ENCODE data around the gene MRC1. TPM values are rescaled to one million over a fixed set of nuclear protein-coding genes. Genes with fewer than 3 reads are reported as not detected.

The MRC1 gene
- total RNA-seq, 2 experiments from 2014 or later, result 0.08 TPM

DNA sequence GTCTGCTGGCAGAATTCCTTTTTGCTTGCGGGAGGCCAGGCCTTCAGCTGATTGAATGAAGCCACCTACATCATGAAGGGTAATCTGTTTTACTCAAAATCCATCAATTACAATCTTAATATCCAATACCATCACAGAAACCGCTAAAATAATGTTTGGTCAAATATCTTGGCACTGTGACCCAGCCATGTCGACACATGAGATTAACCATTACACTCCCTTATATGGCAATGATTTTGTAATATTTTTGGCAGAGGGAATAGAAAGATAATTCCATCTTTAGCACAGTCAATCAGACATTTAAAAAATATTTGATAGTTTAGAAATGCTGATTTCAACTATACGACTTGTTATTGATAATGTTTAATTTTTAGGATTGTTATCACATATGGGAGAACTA is 106.0 kb downstream of the MRC1 start:
- ATAC-seq (ENCODE audit: poor library complexity), result no peak
- DNase-seq, result no peak
- Histone ChIP-seq H3K27me3 (ENCODE audit: control insufficient read depth in 1 of 2, insufficient read depth in 2 of 2, low read length in 2 of 2) (no peaks in the 10 kb centered on the region), H3K9me3 (ENCODE audit: control insufficient read depth in 1 of 2, insufficient read depth in 1 of 2, low read length in 2 of 2) (peaks cover 0 to 3% of the 10 kb centered on the region in 2 experiments), H3K27ac (ENCODE audit: low read depth in 1 of 2, low read length in 2 of 2) (no peak overlapping the region), H3K4me3 (ENCODE audit: low read length) (no peak overlapping the region), H3K36me3 (ENCODE audit: insufficient read depth, low read length) (no peaks in the 10 kb centered on the region), H3K4me1 (ENCODE audit: insufficient read depth, low read length) (no peaks in the 10 kb centered on the region)
- no peak overlapping the region for H3K4me3 Mint-ChIP-seq
- no peak overlapping the region for H3K27ac Mint-ChIP-seq
- peaks cover 3% of the 10 kb centered on the region for H3K9me3 Mint-ChIP-seq
- intact Hi-C loops (cut with DNase I, micrococcal nuclease), result no loop called here
- H3K36me3 Mint-ChIP-seq (ENCODE audit: low read depth), result no peaks in the 10 kb centered on the region
- TF ChIP-seq, protein P1, sequence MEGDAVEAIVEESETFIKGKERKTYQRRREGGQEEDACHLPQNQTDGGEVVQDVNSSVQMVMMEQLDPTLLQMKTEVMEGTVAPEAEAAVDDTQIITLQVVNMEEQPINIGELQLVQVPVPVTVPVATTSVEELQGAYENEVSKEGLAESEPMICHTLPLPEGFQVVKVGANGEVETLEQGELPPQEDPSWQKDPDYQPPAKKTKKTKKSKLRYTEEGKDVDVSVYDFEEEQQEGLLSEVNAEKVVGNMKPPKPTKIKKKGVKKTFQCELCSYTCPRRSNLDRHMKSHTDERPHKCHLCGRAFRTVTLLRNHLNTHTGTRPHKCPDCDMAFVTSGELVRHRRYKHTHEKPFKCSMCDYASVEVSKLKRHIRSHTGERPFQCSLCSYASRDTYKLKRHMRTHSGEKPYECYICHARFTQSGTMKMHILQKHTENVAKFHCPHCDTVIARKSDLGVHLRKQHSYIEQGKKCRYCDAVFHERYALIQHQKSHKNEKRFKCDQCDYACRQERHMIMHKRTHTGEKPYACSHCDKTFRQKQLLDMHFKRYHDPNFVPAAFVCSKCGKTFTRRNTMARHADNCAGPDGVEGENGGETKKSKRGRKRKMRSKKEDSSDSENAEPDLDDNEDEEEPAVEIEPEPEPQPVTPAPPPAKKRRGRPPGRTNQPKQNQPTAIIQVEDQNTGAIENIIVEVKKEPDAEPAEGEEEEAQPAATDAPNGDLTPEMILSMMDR (IDR thresholded peaks at IDR 0.05), result no peak
- H3K27me3 Mint-ChIP-seq, result no peaks in the 10 kb centered on the region
- ChIA-PET CTCF (no interaction called here), POLR2A (no interaction called here)
- no peaks in the 10 kb centered on the region for H3K4me1 Mint-ChIP-seq (ENCODE audit: low read depth)

DNA sequence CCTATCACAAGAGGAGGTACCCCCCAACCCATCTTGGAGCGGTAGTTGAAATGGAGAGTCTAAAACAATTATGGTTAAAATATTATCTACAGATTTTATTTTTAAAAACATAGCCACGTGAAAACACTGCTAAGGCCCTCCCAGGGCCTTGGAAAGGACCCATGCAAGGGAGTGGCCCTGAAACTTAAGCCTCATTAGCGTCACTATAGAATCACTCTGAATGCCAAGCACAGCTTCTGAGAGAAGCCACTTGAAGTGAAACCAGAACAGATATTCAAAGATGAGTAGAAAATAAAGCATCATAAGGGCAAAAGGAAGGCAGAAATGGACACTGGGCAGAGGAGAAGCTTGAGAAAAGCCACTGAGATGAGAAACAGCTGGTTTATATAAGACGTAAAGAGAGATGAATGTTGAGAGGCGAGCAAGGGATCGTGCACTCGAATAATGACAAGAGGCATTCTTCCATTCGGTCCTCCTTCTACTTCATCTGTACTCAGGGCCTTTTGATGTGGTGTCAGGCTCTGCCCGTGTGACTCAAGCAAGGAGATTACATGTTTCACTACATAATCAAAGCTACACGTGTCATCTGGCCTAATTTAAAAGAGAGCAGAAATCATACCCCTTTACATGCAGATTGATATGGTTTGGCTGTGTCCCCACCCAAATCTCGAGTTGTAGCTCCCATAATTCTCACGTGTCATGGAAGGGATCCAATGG is 109.2 kb downstream of the MRC1 start:
- intact Hi-C loops (cut with DNase I, micrococcal nuclease), result no loop called here
- POLR2A ChIA-PET, result no interaction called here
- Histone ChIP-seq H3K27me3 (ENCODE audit: control insufficient read depth in 1 of 2, insufficient read depth in 2 of 2, low read length in 2 of 2) (no peaks in the 10 kb centered on the region), H3K36me3 (ENCODE audit: insufficient read depth, low read length) (no peaks in the 10 kb centered on the region), H3K9me3 (ENCODE audit: control insufficient read depth in 1 of 2, insufficient read depth in 1 of 2, low read length in 2 of 2) (peaks cover 0 to 3% of the 10 kb centered on the region in 2 experiments), H3K4me1 (ENCODE audit: insufficient read depth, low read length) (no peaks in the 10 kb centered on the region), H3K4me3 (ENCODE audit: low read length) (no peak overlapping the region), H3K27ac (ENCODE audit: low read depth in 1 of 2, low read length in 2 of 2) (no peak overlapping the region)
- no peaks in the 10 kb centered on the region for H3K4me1 Mint-ChIP-seq (ENCODE audit: low read depth)
- no peak overlapping the region for H3K27ac Mint-ChIP-seq
- TF ChIP-seq, protein P1 (IDR thresholded peaks at IDR 0.05), result no peak
- H3K9me3 Mint-ChIP-seq, result peaks cover 3% of the 10 kb centered on the region
- H3K4me3 Mint-ChIP-seq, result no peak overlapping the region
- DNase-seq (no peak), ATAC-seq (ENCODE audit: poor library complexity) (no peak)
- CTCF ChIA-PET, result no interaction called here
- H3K27me3 Mint-ChIP-seq, result no peaks in the 10 kb centered on the region
- no peaks in the 10 kb centered on the region for H3K36me3 Mint-ChIP-seq (ENCODE audit: low read depth)

DNA sequence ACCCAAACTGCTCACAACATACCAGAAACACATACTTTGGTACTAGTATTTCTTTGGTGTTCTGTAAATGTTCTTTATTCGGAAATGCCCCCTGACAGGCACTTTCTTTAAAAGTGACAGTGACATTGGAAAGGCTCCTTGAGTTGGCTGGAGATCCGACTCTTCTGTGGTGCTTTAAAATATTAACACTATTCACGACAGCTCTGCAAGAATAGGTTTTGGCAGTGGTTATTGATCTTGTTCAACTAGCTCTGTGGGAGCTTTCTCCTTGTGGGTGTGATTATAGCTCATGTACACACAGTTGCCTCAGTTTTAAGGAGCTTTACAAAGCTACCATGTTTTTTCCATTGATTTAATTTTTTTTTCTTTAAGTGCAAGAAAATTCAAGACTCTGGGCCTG is 112.2 kb downstream of the MRC1 start:
- Mint-ChIP-seq H3K27me3 (no peaks in the 10 kb centered on the region), H3K4me3 (no peak overlapping the region), H3K4me1 (ENCODE audit: low read depth) (no peaks in the 10 kb centered on the region), H3K9me3 (no peaks in the 10 kb centered on the region), H3K27ac (no peak overlapping the region), H3K36me3 (ENCODE audit: low read depth) (no peaks in the 10 kb centered on the region)
- H3K4me3 ChIP-seq (ENCODE audit: low read length), result no peak overlapping the region
- ChIA-PET POLR2A (no interaction called here), CTCF (no interaction called here)
- H3K27ac ChIP-seq (ENCODE audit: low read depth in 1 of 2, low read length in 2 of 2), result no peak overlapping the region
- DNase-seq (no peak), ATAC-seq (ENCODE audit: poor library complexity) (no peak)
- H3K9me3 ChIP-seq (ENCODE audit: control insufficient read depth in 1 of 2, insufficient read depth in 1 of 2, low read length in 2 of 2), result peaks cover 0 to 1% of the 10 kb centered on the region in 2 experiments
- H3K27me3 ChIP-seq (ENCODE audit: control insufficient read depth in 1 of 2, insufficient read depth in 2 of 2, low read length in 2 of 2), result no peaks in the 10 kb centered on the region
- intact Hi-C loops (cut with DNase I, micrococcal nuclease), result no loop called here
- TF ChIP-seq, protein P1 (IDR thresholded peaks at IDR 0.05), result no peak
- no peaks in the 10 kb centered on the region for H3K4me1 ChIP-seq (ENCODE audit: insufficient read depth, low read length)
- H3K36me3 ChIP-seq (ENCODE audit: insufficient read depth, low read length), result no peaks in the 10 kb centered on the region

Data from CD4-positive, alpha-beta T cell (primary cell).